ENCODE results near the gene CHAC1.

The CHAC1 gene

GRCh38 chr15:40985541-40986330, 32.5 kb downstream of the CHAC1 start:
- no peak for DNase-seq (ENCODE audit: low spot score)

- no peak for DNase-seq (ENCODE audit: low spot score)
These were observed 33.5 kb downstream of the CHAC1 start for GRCh38 chr15:40986820-40987219.

- no peak for DNase-seq (ENCODE audit: low spot score)
These were observed 34.9 kb downstream of the CHAC1 start for GRCh38 chr15:40988156-40988555.

GRCh38 chr15:40990080-40990479, 36.8 kb downstream of the CHAC1 start:
- no peak for DNase-seq (ENCODE audit: low spot score)

GRCh38 chr15:40990789-40991188, 37.5 kb downstream of the CHAC1 start:
- DNase-seq (ENCODE audit: low spot score) = no peak

GRCh38 chr15:40991355-40991754, 38.1 kb downstream of the CHAC1 start:
- no peak for DNase-seq (ENCODE audit: low spot score)

- no peak for DNase-seq (ENCODE audit: low spot score)
These were observed 39.0 kb downstream of the CHAC1 start for GRCh38 chr15:40992241-40992741.

GRCh38 chr15:40992825-40993224, 39.6 kb downstream of the CHAC1 start:
- DNase-seq (ENCODE audit: low spot score) = no peak

- DNase-seq (ENCODE audit: low spot score) = no peak
These were observed 42.4 kb downstream of the CHAC1 start for GRCh38 chr15:40995656-40996055.

- no peak for DNase-seq (ENCODE audit: low spot score)
These were observed 45.9 kb downstream of the CHAC1 start for GRCh38 chr15:40999190-40999589.

GRCh38 chr15:41001524-41002214, 48.4 kb downstream of the CHAC1 start:
- DNase-seq (ENCODE audit: low spot score) = no peak

GRCh38 chr15:41004490-41004889, 51.2 kb downstream of the CHAC1 start:
- no peak for DNase-seq (ENCODE audit: low spot score)

Measured in CD4-positive, alpha-beta T cell treated with Interleukin-6 at 100 ng/mL for 8 hours (primary cell).